Testis (tissue), 3 donors: ENCODE measurements around the gene TMEM150C. TPM values are rescaled to one million over a fixed set of nuclear protein-coding genes. Genes with fewer than 3 reads are reported as not detected.

Source experiments
- DNase-seq: peaks from one replicate; pipeline ENCODE4 v3.0.0-alpha.2; 2019
- H3K27ac ChIP-seq, 2 donors: fragments of 200-600 bp; sonication (generic); one replicate each; pipeline ENCODE4 v1.5.1; 2019
- H3K27me3 ChIP-seq: fragments of 200-600 bp; sonication (generic); one replicate; pipeline ENCODE4 v1.5.1; 2019
- H3K36me3 ChIP-seq: fragments of 200-600 bp; sonication (generic); one replicate; pipeline ENCODE4 v1.5.1; 2017; ENCODE audit warnings: low read depth; ENCODE audit errors: missing control alignments
- H3K4me1 ChIP-seq: fragments of 200-600 bp; sonication (generic); one replicate; pipeline ENCODE4 v1.5.1; 2019
- H3K4me3 ChIP-seq, 2 donors: fragments of 200-600 bp; sonication (generic); one replicate each; pipeline ENCODE4 v1.5.1; 2017 to 2019
- H3K9me3 ChIP-seq: fragments of 200-600 bp; sonication (generic); one replicate; pipeline ENCODE4 v1.5.1; 2017
- CTCF ChIP-seq, 3 experiments: fragments of 450-650 bp in 2 of 3; fragments of 200-600 bp in 1 of 3; sonication (generic) in 1 of 3; IDR thresholded peaks; one replicate each; pipeline ENCODE4 v1.5.1; 2016 to 2019; ENCODE audit warnings: antibody characterized with exemption in 3 of 3, mild to moderate bottlenecking in 2 of 3, moderate library complexity in 1 of 3
- POLR2A ChIP-seq: fragments of 450-650 bp; IDR thresholded peaks from one replicate; pipeline ENCODE4 v1.6.1; 2017; ENCODE audit warnings: antibody characterized with exemption, mild to moderate bottlenecking, moderate library complexity
- WGBS, 2 donors: methylation state at CpG; one replicate each; pipeline ENCODE4 v1.1.5; 2018; 5-methylcytosine and 5-hydroxymethylcytosine counted together
- intact Hi-C: fragments of 100-400 bp; cut with DNase I; formaldehyde crosslinking; loops from one replicate; pipeline ENCODE4 v1.15.1; 2023; ENCODE audit warnings: low total_unique reads
- polyA plus RNA-seq: library from polyadenylated mRNA; stranded (reverse); fragments of 350-450 nt; fragmentation: Illumina TruSeq; extraction: RNeasy Lipid Tissue Mini Kit (QIAGEN cat#74804); gene quantifications from one replicate; pipeline ENCODE4 v1.2.3, GENCODE V29; 2014; ENCODE audit warnings: low read depth, low replicate concordance; ENCODE audit not compliant: insufficient read depth
- total RNA-seq, 2 donors: library from RNA; depleted of rRNA; stranded (reverse); fragments of >200 nt; gene quantifications; one replicate each; pipeline ENCODE4 v1.2.3, GENCODE V29; 2016

TMEM150C gene
- total and polyA plus RNA-seq, 3 donors from 2014 or later: 7.2 to 11.4 (median 7.7) TPM

GRCh38 chr4:82523179-82523578, 38.6 kb downstream of the TMEM150C start:
- Histone ChIP-seq H3K27me3 (no peaks in the 10 kb centered on the region), H3K9me3 (no peaks in the 10 kb centered on the region), H3K36me3 (no peaks in the 10 kb centered on the region), H3K4me1 (no peaks in the 10 kb centered on the region), H3K4me3 (no peak overlapping the region), H3K27ac (no peak overlapping the region)
- TF ChIP-seq POLR2A: no peak
- TF ChIP-seq CTCF (IDR thresholded peaks at IDR 0.05): no peak
- no peak for DNase-seq
- intact Hi-C loops: no loop called here
- WGBS, 2 donors: 82% methylated on average over 9 of the region's 9 CpGs

- 84 to 88% methylated on average over 4 of the region's 4 CpGs for WGBS, 2 donors
- no peak overlapping the region for H3K27ac ChIP-seq
- H3K36me3 ChIP-seq: no peaks in the 10 kb centered on the region
- no peak for DNase-seq
- H3K9me3 ChIP-seq: no peaks in the 10 kb centered on the region
- intact Hi-C loops: no loop called here
- no peaks in the 10 kb centered on the region for H3K27me3 ChIP-seq
- TF ChIP-seq POLR2A (no peak), CTCF (IDR thresholded peaks at IDR 0.05) (no peak)
- H3K4me3 ChIP-seq: no peak overlapping the region
- no peaks in the 10 kb centered on the region for H3K4me1 ChIP-seq
Measured at GRCh38 chr4:82522472-82522871, 39.3 kb downstream of the TMEM150C start.

- DNase-seq: no peak
- Histone ChIP-seq H3K4me1 (no peaks in the 10 kb centered on the region), H3K27me3 (no peaks in the 10 kb centered on the region), H3K9me3 (no peaks in the 10 kb centered on the region), H3K36me3 (no peaks in the 10 kb centered on the region), H3K27ac (no peak overlapping the region), H3K4me3 (no peak overlapping the region)
- TF ChIP-seq POLR2A (no peak), CTCF (IDR thresholded peaks at IDR 0.05) (no peak)
- intact Hi-C loops: no loop called here
- 68 to 97% methylated on average over 2 of the region's 2 CpGs for WGBS, 2 donors
Measured at GRCh38 chr4:82521283-82521682, 40.5 kb downstream of the TMEM150C start.

- Histone ChIP-seq H3K36me3 (no peaks in the 10 kb centered on the region), H3K27me3 (no peaks in the 10 kb centered on the region), H3K27ac (no peak overlapping the region), H3K4me3 (no peak overlapping the region), H3K4me1 (no peaks in the 10 kb centered on the region), H3K9me3 (no peaks in the 10 kb centered on the region)
- WGBS, 2 donors: 52 to 59% methylated on average over 2 of the region's 2 CpGs
- intact Hi-C loops: no loop called here
- TF ChIP-seq CTCF (IDR thresholded peaks at IDR 0.05) (no peak), POLR2A (no peak)
- no peak for DNase-seq
Measured at GRCh38 chr4:82519776-82520175, 42.0 kb downstream of the TMEM150C start.

- DNase-seq: no peak
- Histone ChIP-seq H3K27me3 (no peaks in the 10 kb centered on the region), H3K4me3 (no peak overlapping the region), H3K36me3 (no peaks in the 10 kb centered on the region), H3K9me3 (no peaks in the 10 kb centered on the region), H3K4me1 (no peaks in the 10 kb centered on the region), H3K27ac (no peak overlapping the region)
- intact Hi-C loops: no loop called here
- WGBS, 2 donors: 69 to 77% methylated on average over 3 of the region's 3 CpGs
- TF ChIP-seq CTCF (IDR thresholded peaks at IDR 0.05) (no peak), POLR2A (no peak)
Measured at GRCh38 chr4:82519072-82519471, 42.7 kb downstream of the TMEM150C start.
